Muscle of leg (tissue), 11 donors: ENCODE data around the gene RHOA. TPM values are rescaled to one million over a fixed set of nuclear protein-coding genes. Genes with fewer than 3 reads are reported as not detected.
"Not testable (repeated sequence)": the region's sequence is repeated elsewhere in the genome, so short reads cannot be mapped to it uniquely, and the experiment has no call there.

Experiments
- DNase-seq: peaks from one replicate; pipeline ENCODE4 v3.0.0; 2013
- H3K27ac ChIP-seq: one replicate; pipeline ENCODE4 v1.5.1; 2013; ENCODE audit warnings: mild to moderate bottlenecking, low read length, control low read depth
- H3K27me3 ChIP-seq: one replicate; pipeline ENCODE4 v1.6.1; 2013; ENCODE audit warnings: low read length; ENCODE audit not compliant: control insufficient read depth, insufficient read depth
- H3K36me3 ChIP-seq: one replicate; pipeline ENCODE4 v1.6.1; 2013; ENCODE audit warnings: low read length; ENCODE audit not compliant: control insufficient read depth, insufficient read depth
- H3K4me1 ChIP-seq: one replicate; pipeline ENCODE4 v1.6.1; 2013; ENCODE audit warnings: low read length; ENCODE audit not compliant: control insufficient read depth, insufficient read depth
- H3K4me3 ChIP-seq: one replicate; pipeline ENCODE4 v1.5.1; 2013; ENCODE audit warnings: low read length, control low read depth
- H3K9me3 ChIP-seq: replicated peaks from 2 replicates; pipeline ENCODE4 v1.6.1; 2013; ENCODE audit warnings: low read depth, low read length; ENCODE audit not compliant: control insufficient read depth
- WGBS: methylation state at CpG from one replicate; pipeline ENCODE4 v1.1.5; 2013; ENCODE audit warnings: missing lambda C conversion rate; ENCODE audit not compliant: insufficient coverage; 5-methylcytosine and 5-hydroxymethylcytosine counted together
- polyA plus RNA-seq, 8 donors: library from polyadenylated mRNA; unstranded; fragments of 120-200 nt; gene quantifications; one replicate each; pipeline versions ENCODE4 v1.2.1 to v1.2.3, GENCODE V29; 2013; ENCODE audit warnings: inconsistent platforms in 1 of 8, low replicate concordance in 1 of 8; ENCODE audit not compliant: insufficient read length in 8 of 8, insufficient read depth in 1 of 8
- total RNA-seq: library from RNA; stranded (reverse); fragments of 120-200 nt; gene quantifications from one replicate; pipeline ENCODE4 v1.2.4, GENCODE V29; 2013

RHOA gene
- total and polyA plus RNA-seq, 9 donors = 217 to 558 (median 456) TPM

GRCh38 chr3:49399461-49399860, 12.3 kb downstream of the RHOA start:
- no peak overlapping the region for H3K27ac ChIP-seq
- H3K4me3 ChIP-seq = no peak overlapping the region
- no CpG with 5 or more reads among the region's 3 CpGs for WGBS
- no peak for DNase-seq
- no peaks in the 10 kb centered on the region for H3K9me3 ChIP-seq
- peaks cover 31% of the 10 kb centered on the region for H3K36me3 ChIP-seq
- no peaks in the 10 kb centered on the region for H3K27me3 ChIP-seq
- peaks cover 7% of the 10 kb centered on the region for H3K4me1 ChIP-seq

- 50% methylated on average over 3 of the region's 4 CpGs for WGBS
- Histone ChIP-seq H3K4me3 (no peak overlapping the region), H3K36me3 (peaks cover 24% of the 10 kb centered on the region), H3K4me1 (peaks cover 7% of the 10 kb centered on the region), H3K9me3 (no peaks in the 10 kb centered on the region), H3K27me3 (no peaks in the 10 kb centered on the region), H3K27ac (no peak overlapping the region)
- peak; percentile 76 for DNase-seq
Observed at GRCh38 chr3:49397470-49397869, 14.3 kb downstream of the RHOA start.

- not testable (repeated sequence) for H3K27me3 ChIP-seq, H3K4me3 ChIP-seq, H3K27ac ChIP-seq, H3K9me3 ChIP-seq, H3K4me1 ChIP-seq, DNase-seq
- H3K36me3 ChIP-seq = peaks cover 14% of the 10 kb centered on the region
- WGBS = no CpG with 5 or more reads among the region's 10 CpGs
Observed at GRCh38 chr3:49391310-49391709, 20.5 kb downstream of the RHOA start.

- 93% methylated on average over 2 of the region's 6 CpGs for WGBS
- DNase-seq = peak; percentile 24
- no peaks in the 10 kb centered on the region for H3K4me1 ChIP-seq
- H3K27me3 ChIP-seq = no peaks in the 10 kb centered on the region
- H3K27ac ChIP-seq = peak overlapping the region; percentile 55
- H3K36me3 ChIP-seq = no peaks in the 10 kb centered on the region
- H3K9me3 ChIP-seq = no peaks in the 10 kb centered on the region
- H3K4me3 ChIP-seq = no peak overlapping the region
Observed at GRCh38 chr3:49389297-49389696, 22.5 kb downstream of the RHOA start.

GRCh38 chr3:49388289-49388820, 23.4 kb downstream of the RHOA start:
- H3K27me3 ChIP-seq = no peaks in the 10 kb centered on the region
- H3K36me3 ChIP-seq = no peaks in the 10 kb centered on the region
- WGBS = 80% methylated on average over 1 of the region's 1 CpG
- no peak for DNase-seq
- H3K9me3 ChIP-seq = no peaks in the 10 kb centered on the region
- no peaks in the 10 kb centered on the region for H3K4me1 ChIP-seq
- H3K27ac ChIP-seq = no peak overlapping the region
- no peak overlapping the region for H3K4me3 ChIP-seq

GRCh38 chr3:49387721-49388120, 24.1 kb downstream of the RHOA start:
- WGBS = 100% methylated on average over 1 of the region's 2 CpGs
- H3K27me3 ChIP-seq = no peaks in the 10 kb centered on the region
- H3K4me1 ChIP-seq = no peaks in the 10 kb centered on the region
- no peaks in the 10 kb centered on the region for H3K36me3 ChIP-seq
- no peak overlapping the region for H3K27ac ChIP-seq
- H3K9me3 ChIP-seq = no peaks in the 10 kb centered on the region
- H3K4me3 ChIP-seq = no peak overlapping the region
- DNase-seq = no peak

GRCh38 chr3:49386056-49386756, 25.6 kb downstream of the RHOA start:
- no peaks in the 10 kb centered on the region for H3K36me3 ChIP-seq
- no peaks in the 10 kb centered on the region for H3K4me1 ChIP-seq
- H3K27me3 ChIP-seq = no peaks in the 10 kb centered on the region
- H3K27ac ChIP-seq = no peak overlapping the region
- no peaks in the 10 kb centered on the region for H3K9me3 ChIP-seq
- DNase-seq = no peak
- no peak overlapping the region for H3K4me3 ChIP-seq
- 82% methylated on average over 3 of the region's 11 CpGs for WGBS

- DNase-seq = no peak
- no peaks in the 10 kb centered on the region for H3K4me1 ChIP-seq
- H3K27me3 ChIP-seq = no peaks in the 10 kb centered on the region
- no peak overlapping the region for H3K27ac ChIP-seq
- no CpG with 5 or more reads among the region's 1 CpG for WGBS
- no peaks in the 10 kb centered on the region for H3K36me3 ChIP-seq
- H3K9me3 ChIP-seq = no peaks in the 10 kb centered on the region
- H3K4me3 ChIP-seq = no peak overlapping the region
Observed at GRCh38 chr3:49385617-49386016, 26.2 kb downstream of the RHOA start.

- 70% methylated on average over 2 of the region's 5 CpGs for WGBS
- no peak for DNase-seq
- H3K36me3 ChIP-seq = no peaks in the 10 kb centered on the region
- peaks cover 4% of the 10 kb centered on the region for H3K4me1 ChIP-seq
- no peaks in the 10 kb centered on the region for H3K9me3 ChIP-seq
- no peak overlapping the region for H3K4me3 ChIP-seq
- no peaks in the 10 kb centered on the region for H3K27me3 ChIP-seq
- H3K27ac ChIP-seq = no peak overlapping the region
Observed at GRCh38 chr3:49383387-49383786, 28.4 kb downstream of the RHOA start.

GRCh38 chr3:49378249-49378895, 33.4 kb downstream of the RHOA start:
- Histone ChIP-seq H3K9me3 (no peaks in the 10 kb centered on the region), H3K4me3 (no peak overlapping the region), H3K4me1 (peaks cover 7% of the 10 kb centered on the region), H3K27ac (peak overlapping the region; percentile 47), H3K27me3 (no peaks in the 10 kb centered on the region), H3K36me3 (peaks cover 18% of the 10 kb centered on the region)
- peak; percentile 27 for DNase-seq
- whole genome bisulfite sequencing = 83% methylated on average over 5 of the region's 11 CpGs
